Ascending aorta (tissue), 2 donors: Measurements from ENCODE around the gene CCL11. TPM values are rescaled to one million over a fixed set of nuclear protein-coding genes. Genes with fewer than 3 reads are reported as not detected.

Experiments used
- DNase-seq, 2 donors: peaks; one replicate each; pipeline ENCODE4 v3.0.0-alpha.2; 2019; ENCODE audit warnings: low spot score in 2 of 2
- H3K27ac ChIP-seq, 2 donors: fragments of 200-600 bp; sonication (generic); one replicate each; pipeline ENCODE4 v1.5.1; 2016 to 2017; ENCODE audit warnings: mild to moderate bottlenecking in 1 of 2
- H3K27me3 ChIP-seq: fragments of 200-600 bp; sonication (generic); one replicate; pipeline ENCODE4 v1.5.1; 2017
- H3K36me3 ChIP-seq, 2 donors: fragments of 200-600 bp; sonication (generic); one replicate each; pipeline ENCODE4 v1.5.1; 2016
- H3K4me1 ChIP-seq, 2 donors: fragments of 200-600 bp; sonication (generic); one replicate each; pipeline ENCODE4 v1.5.1; 2016 to 2017; ENCODE audit warnings: mild to moderate bottlenecking in 1 of 2
- H3K4me3 ChIP-seq, 2 donors: fragments of 200-600 bp; sonication (generic); one replicate each; pipeline ENCODE4 v1.5.1; 2016 to 2017; ENCODE audit warnings: mild to moderate bottlenecking in 1 of 2
- H3K9me3 ChIP-seq, 2 donors: fragments of 200-600 bp; sonication (generic); one replicate each; pipeline ENCODE4 v1.5.1; 2016
- CTCF ChIP-seq, 3 experiments: fragments of 200-600 bp in 2 of 3; fragments of 450-650 bp in 1 of 3; sonication (generic) in 2 of 3; IDR thresholded peaks; one replicate each; pipeline ENCODE4 v1.5.1; 2016 to 2019; ENCODE audit warnings: antibody characterized with exemption in 3 of 3, mild to moderate bottlenecking in 1 of 3, moderate library complexity in 1 of 3
- intact Hi-C: fragments of 100-400 bp; cut with DNase I; formaldehyde crosslinking; loops from one replicate; pipeline ENCODE4 v1.15.1; 2023
- total RNA-seq: library from RNA; depleted of rRNA; stranded (reverse); fragments of >200 nt; gene quantifications from one replicate; pipeline ENCODE4 v1.1.0, GENCODE V29; 2016

CCL11 gene
- total RNA-seq, 1 donor from 2014 or later = not detected

DNA sequence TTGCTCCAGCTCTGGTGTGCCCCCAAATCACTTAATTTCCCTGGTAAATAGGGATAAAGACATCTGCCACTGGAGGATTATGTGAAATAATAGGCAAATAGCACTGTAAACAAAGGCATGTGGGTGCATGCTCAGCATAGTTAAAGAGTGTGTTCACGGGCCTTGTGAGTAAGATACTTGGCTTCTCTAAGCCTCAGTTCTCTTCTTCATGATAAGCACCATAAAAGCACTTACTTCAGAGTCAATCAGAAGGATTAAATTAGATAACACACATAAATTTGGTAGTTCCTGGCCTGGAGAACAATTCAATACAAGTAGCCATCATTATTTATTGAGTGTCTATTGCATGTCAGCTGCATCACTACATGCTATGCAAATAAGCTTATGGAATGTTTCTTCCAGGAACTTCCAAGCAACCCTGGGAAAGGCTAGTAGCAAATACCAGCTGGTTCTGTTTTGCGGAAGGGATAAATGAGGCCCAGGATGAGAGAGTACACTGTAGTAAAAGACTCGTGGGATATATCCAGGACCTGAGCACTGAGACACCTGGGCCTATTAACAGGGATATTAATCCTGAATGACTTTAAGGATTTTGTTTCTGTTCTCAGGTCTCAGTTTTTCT, 14.5 kb downstream of the CCL11 start:
- DNase-seq = no peak
- no peaks in the 10 kb centered on the region for H3K27me3 ChIP-seq
- no peak overlapping the region for H3K27ac ChIP-seq
- intact Hi-C loops = no loop called here
- H3K9me3 ChIP-seq = no peaks in the 10 kb centered on the region
- H3K36me3 ChIP-seq = no peaks in the 10 kb centered on the region
- no peak for TF ChIP-seq CTCF (IDR thresholded peaks at IDR 0.05)
- peaks cover 3 to 5% of the 10 kb centered on the region in 2 donors for H3K4me1 ChIP-seq
- no peak overlapping the region for H3K4me3 ChIP-seq

GRCh38 chr17:34300652-34301370, 15.3 kb downstream of the CCL11 start:
- no peak for DNase-seq
- Histone ChIP-seq H3K27me3 (no peaks in the 10 kb centered on the region), H3K9me3 (no peaks in the 10 kb centered on the region), H3K4me1 (peaks cover 3 to 5% of the 10 kb centered on the region in 2 donors), H3K4me3 (no peak overlapping the region), H3K36me3 (no peaks in the 10 kb centered on the region), H3K27ac (no peak overlapping the region)
- TF ChIP-seq CTCF (IDR thresholded peaks at IDR 0.05) = no peak
- intact Hi-C loops = no loop called here

- no peaks in the 10 kb centered on the region for H3K9me3 ChIP-seq
Observed at GRCh38 chr17:34301986-34302385, 16.4 kb downstream of the CCL11 start.

GRCh38 chr17:34302636-34303035, 17.1 kb downstream of the CCL11 start:
- no peak overlapping the region for H3K27ac ChIP-seq
- no peak for DNase-seq
- no peaks in the 10 kb centered on the region for H3K36me3 ChIP-seq
- no peaks in the 10 kb centered on the region for H3K27me3 ChIP-seq
- no peak overlapping the region for H3K4me3 ChIP-seq
- peaks cover 3 to 10% of the 10 kb centered on the region in 2 donors for H3K4me1 ChIP-seq
- no peaks in the 10 kb centered on the region for H3K9me3 ChIP-seq
- intact Hi-C loops = no loop called here
- no peak for TF ChIP-seq CTCF (IDR thresholded peaks at IDR 0.05)

More at GRCh38 chr17:34301986-34302385, 16.4 kb downstream of the CCL11 start:
- no peak for TF ChIP-seq CTCF (IDR thresholded peaks at IDR 0.05)
- H3K27me3 ChIP-seq = no peaks in the 10 kb centered on the region
- H3K27ac ChIP-seq = no peak overlapping the region
- no peak overlapping the region for H3K4me3 ChIP-seq
- DNase-seq = no peak
- intact Hi-C loops = no loop called here
- H3K4me1 ChIP-seq = peaks cover 3 to 7% of the 10 kb centered on the region in 2 donors
- no peaks in the 10 kb centered on the region for H3K36me3 ChIP-seq

DNA sequence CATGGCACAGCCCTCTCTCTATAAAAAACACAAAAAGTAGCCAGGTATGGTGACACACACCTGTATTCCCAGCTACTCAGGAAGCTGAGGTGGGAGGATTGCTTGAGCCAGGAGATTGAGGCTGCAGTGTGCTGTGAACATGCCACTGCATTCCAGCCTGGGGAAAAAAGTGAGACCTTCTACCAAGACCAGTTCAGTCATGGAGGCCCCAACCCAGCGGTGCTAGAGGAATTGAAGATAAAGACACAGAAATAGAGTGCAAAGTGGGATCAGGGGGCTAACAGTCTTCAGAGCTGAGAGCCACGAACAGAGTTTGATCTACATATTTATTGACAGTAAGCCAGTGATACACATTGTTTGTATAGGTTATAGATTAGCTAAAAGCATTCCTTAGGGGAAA, 18.1 kb downstream of the CCL11 start:
- Histone ChIP-seq H3K9me3 (no peaks in the 10 kb centered on the region), H3K27ac (no peak overlapping the region), H3K4me3 (no peak overlapping the region), H3K4me1 (peaks cover 3 to 10% of the 10 kb centered on the region in 2 donors), H3K36me3 (no peaks in the 10 kb centered on the region), H3K27me3 (no peaks in the 10 kb centered on the region)
- intact Hi-C loops = no loop called here
- no peak for TF ChIP-seq CTCF (IDR thresholded peaks at IDR 0.05)
- DNase-seq = no peak
